Thoracic aorta (tissue), 2 donors: ENCODE data around the gene JUNB. TPM values are rescaled to one million over a fixed set of nuclear protein-coding genes. Genes with fewer than 3 reads are reported as not detected.

Source experiments
- ATAC-seq: fragments of 150-250 bp; one replicate; pipeline ENCODE4 v1.8.0; 2017; ENCODE audit warnings: low read depth; ENCODE audit not compliant: insufficient number of reproducible peaks, low FRiP score
- DNase-seq: peaks from one replicate; pipeline ENCODE4 v3.0.0-alpha.2; 2020; ENCODE audit warnings: low spot score
- H3K27ac ChIP-seq, 2 donors: fragments of 200-600 bp; sonication (generic); 1 replicate in 1 of 2; 2 replicates in 1 of 2; pipeline ENCODE4 v1.5.1; 2016; ENCODE audit warnings: mild to moderate bottlenecking in 2 of 2, moderate library complexity in 2 of 2
- H3K27me3 ChIP-seq: fragments of 200-600 bp; sonication (generic); replicated peaks from 2 replicates; pipeline ENCODE4 v1.6.0; 2016; ENCODE audit warnings: mild to moderate bottlenecking; ENCODE audit not compliant: insufficient read depth
- H3K36me3 ChIP-seq: fragments of 200-600 bp; sonication (generic); one replicate; pipeline ENCODE4 v1.5.1; 2016
- H3K4me1 ChIP-seq, 2 donors: fragments of 200-600 bp; sonication (generic); 1 replicate in 1 of 2; 2 replicates in 1 of 2; pipeline versions ENCODE4 v1.5.1 to v1.6.0; 2016; ENCODE audit warnings: low read depth in 2 of 2, mild to moderate bottlenecking in 1 of 2; ENCODE audit not compliant: control insufficient read depth in 1 of 2
- H3K4me3 ChIP-seq: fragments of 200-600 bp; sonication (generic); 2 replicates; pipeline ENCODE4 v1.5.1; 2016; ENCODE audit warnings: mild to moderate bottlenecking
- H3K9me3 ChIP-seq: fragments of 200-600 bp; sonication (generic); 2 replicates; pipeline ENCODE4 v1.5.1; 2016
- total RNA-seq, 2 donors: library from RNA; depleted of rRNA; stranded (reverse); fragments of >200 nt; gene quantifications; one replicate each; pipeline versions ENCODE4 v1.1.0 to v1.2.3, GENCODE V29; 2016
- TF ChIP-seq, protein P1 (sequence below): fragments of 200-600 bp; sonication (generic); IDR thresholded peaks from one replicate; pipeline ENCODE4 v1.5.1; 2019; ENCODE audit warnings: antibody characterized with exemption

The JUNB gene
- total RNA-seq, 2 donors from 2014 or later = 698 to 2,087 TPM

DNA sequence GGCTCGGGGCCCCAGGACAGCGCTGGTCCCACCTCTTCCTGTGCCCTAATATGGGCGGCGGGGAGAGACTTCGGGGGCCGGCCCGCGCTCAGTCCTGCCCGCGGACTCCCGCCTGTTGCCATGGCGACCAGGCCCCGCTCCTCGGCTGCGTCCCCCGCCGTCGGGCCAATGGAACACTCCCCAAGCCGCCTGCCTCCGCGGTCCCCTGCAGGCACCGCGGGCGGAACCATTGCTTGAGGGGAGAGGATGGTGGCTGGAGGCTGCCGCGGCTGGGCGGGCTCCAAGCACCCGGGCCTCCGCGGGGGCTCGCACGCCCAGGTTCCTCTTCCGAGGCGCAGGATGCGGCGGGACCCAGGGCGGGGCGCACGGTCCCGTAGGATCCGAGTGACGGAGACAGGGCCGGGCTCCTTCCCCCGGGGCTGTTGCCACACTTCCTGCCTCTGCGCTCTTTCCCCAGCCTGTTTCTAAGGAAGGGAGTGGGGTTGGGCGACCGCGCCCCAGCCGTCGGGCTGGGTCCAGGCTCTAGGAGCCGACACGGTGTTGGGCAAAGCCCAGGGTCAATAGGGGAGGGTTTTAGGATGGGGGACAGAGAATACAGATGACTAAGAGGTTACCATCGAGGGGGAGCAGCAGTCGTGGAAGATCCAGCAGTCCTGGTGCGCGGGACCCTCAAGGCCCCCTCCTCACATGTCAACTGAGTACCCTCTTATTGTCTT lies 1.2 kb upstream of the JUNB start:
- H3K9me3 ChIP-seq = no peaks in the 10 kb centered on the region

GRCh38 chr19:12790628-12791344 lies 500 bp upstream of the JUNB start:
- no peaks in the 10 kb centered on the region for H3K9me3 ChIP-seq
- TF ChIP-seq, protein P1, sequence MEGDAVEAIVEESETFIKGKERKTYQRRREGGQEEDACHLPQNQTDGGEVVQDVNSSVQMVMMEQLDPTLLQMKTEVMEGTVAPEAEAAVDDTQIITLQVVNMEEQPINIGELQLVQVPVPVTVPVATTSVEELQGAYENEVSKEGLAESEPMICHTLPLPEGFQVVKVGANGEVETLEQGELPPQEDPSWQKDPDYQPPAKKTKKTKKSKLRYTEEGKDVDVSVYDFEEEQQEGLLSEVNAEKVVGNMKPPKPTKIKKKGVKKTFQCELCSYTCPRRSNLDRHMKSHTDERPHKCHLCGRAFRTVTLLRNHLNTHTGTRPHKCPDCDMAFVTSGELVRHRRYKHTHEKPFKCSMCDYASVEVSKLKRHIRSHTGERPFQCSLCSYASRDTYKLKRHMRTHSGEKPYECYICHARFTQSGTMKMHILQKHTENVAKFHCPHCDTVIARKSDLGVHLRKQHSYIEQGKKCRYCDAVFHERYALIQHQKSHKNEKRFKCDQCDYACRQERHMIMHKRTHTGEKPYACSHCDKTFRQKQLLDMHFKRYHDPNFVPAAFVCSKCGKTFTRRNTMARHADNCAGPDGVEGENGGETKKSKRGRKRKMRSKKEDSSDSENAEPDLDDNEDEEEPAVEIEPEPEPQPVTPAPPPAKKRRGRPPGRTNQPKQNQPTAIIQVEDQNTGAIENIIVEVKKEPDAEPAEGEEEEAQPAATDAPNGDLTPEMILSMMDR = no peak
- no peaks in the 10 kb centered on the region for H3K36me3 ChIP-seq
- peak overlapping the region; percentile 91 for H3K4me3 ChIP-seq
- DNase-seq (no peak), ATAC-seq (no peak)
- H3K27me3 ChIP-seq = no peaks in the 10 kb centered on the region
- H3K27ac ChIP-seq = peak overlapping the region; percentile 99 to 100
- peaks cover 33 to 50% of the 10 kb centered on the region in 2 donors for H3K4me1 ChIP-seq

More for the DNA sequence above, 1.2 kb upstream of the JUNB start:
- DNase-seq (peak; percentile 90), ATAC-seq (peak; percentile 30)
- peak overlapping the region; percentile 91 for H3K4me3 ChIP-seq
- no peaks in the 10 kb centered on the region for H3K27me3 ChIP-seq
- H3K36me3 ChIP-seq = no peaks in the 10 kb centered on the region
- peaks cover 38 to 54% of the 10 kb centered on the region in 2 donors for H3K4me1 ChIP-seq
- TF ChIP-seq, protein P1 = no peak
- H3K27ac ChIP-seq = peak overlapping the region; percentile 99 to 100

DNA sequence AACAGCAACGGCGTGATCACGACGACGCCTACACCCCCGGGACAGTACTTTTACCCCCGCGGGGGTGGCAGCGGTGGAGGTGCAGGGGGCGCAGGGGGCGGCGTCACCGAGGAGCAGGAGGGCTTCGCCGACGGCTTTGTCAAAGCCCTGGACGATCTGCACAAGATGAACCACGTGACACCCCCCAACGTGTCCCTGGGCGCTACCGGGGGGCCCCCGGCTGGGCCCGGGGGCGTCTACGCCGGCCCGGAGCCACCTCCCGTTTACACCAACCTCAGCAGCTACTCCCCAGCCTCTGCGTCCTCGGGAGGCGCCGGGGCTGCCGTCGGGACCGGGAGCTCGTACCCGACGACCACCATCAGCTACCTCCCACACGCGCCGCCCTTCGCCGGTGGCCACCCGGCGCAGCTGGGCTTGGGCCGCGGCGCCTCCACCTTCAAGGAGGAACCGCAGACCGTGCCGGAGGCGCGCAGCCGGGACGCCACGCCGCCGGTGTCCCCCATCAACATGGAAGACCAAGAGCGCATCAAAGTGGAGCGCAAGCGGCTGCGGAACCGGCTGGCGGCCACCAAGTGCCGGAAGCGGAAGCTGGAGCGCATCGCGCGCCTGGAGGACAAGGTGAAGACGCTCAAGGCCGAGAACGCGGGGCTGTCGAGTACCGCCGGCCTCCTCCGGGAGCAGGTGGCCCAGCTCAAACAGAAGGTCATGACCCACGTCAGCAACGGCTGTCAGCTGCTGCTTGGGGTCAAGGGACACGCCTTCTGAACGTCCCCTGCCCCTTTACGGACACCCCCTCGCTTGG lies 966 bp downstream of the JUNB start:
- no peaks in the 10 kb centered on the region for H3K36me3 ChIP-seq
- no peaks in the 10 kb centered on the region for H3K9me3 ChIP-seq
- H3K4me3 ChIP-seq = peak overlapping the region; percentile 91
- peaks cover 19 to 44% of the 10 kb centered on the region in 2 donors for H3K4me1 ChIP-seq
- no peak for ATAC-seq
- no peaks in the 10 kb centered on the region for H3K27me3 ChIP-seq
- no peak for DNase-seq
- TF ChIP-seq, protein P1 = no peak
- peak overlapping the region; percentile 99 to 100 for H3K27ac ChIP-seq

DNA sequence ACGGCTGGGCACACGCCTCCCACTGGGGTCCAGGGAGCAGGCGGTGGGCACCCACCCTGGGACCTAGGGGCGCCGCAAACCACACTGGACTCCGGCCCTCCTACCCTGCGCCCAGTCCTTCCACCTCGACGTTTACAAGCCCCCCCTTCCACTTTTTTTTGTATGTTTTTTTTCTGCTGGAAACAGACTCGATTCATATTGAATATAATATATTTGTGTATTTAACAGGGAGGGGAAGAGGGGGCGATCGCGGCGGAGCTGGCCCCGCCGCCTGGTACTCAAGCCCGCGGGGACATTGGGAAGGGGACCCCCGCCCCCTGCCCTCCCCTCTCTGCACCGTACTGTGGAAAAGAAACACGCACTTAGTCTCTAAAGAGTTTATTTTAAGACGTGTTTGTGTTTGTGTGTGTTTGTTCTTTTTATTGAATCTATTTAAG lies 1.6 kb downstream of the JUNB start:
- DNase-seq (no peak), ATAC-seq (no peak)
- H3K36me3 ChIP-seq = no peaks in the 10 kb centered on the region
- TF ChIP-seq, protein P1 = no peak
- peaks cover 13 to 37% of the 10 kb centered on the region in 2 donors for H3K4me1 ChIP-seq
- no peaks in the 10 kb centered on the region for H3K9me3 ChIP-seq
- peak overlapping the region; percentile 91 for H3K4me3 ChIP-seq
- peak overlapping the region; percentile 99 to 100 for H3K27ac ChIP-seq
- no peaks in the 10 kb centered on the region for H3K27me3 ChIP-seq
